RCC 7860 (cell line): ENCODE data around the gene CD46.
A peak's percentile ranks its signal among the peaks of the same experiment; 100 is the strongest.
"Not testable (repeated sequence)": the region's sequence is repeated elsewhere in the genome, so short reads cannot be mapped to it uniquely, and the experiment has no call there.

Source experiments
- DNase-seq: peaks from one replicate; pipeline ENCODE4 v3.0.0-alpha.2; 2015; ENCODE audit warnings: low spot score
- FAIRE-seq: peaks from 2 replicates; lab custom pipeline; 2012; peaks lifted over from hg19 to GRCh38; lab: Jason Lieb, UNC

Gene CD46

GRCh38 chr1:207751790-207752455, at the start of gene CD46:
TSS of gene CD46 (plus strand) at chr1:207752054. CDS start at chr1:207752213, 159 bp downstream.
- DNase-seq (peak; percentile 87), FAIRE-seq (peak; percentile 53)

GRCh38 chr1:207702317-207702716, 49.5 kb upstream of the CD46 start:
- DNase-seq (no peak), FAIRE-seq (no peak)

- no peak for FAIRE-seq
Observed at GRCh38 chr1:207703712-207704111, 48.1 kb upstream of the CD46 start.

GRCh38 chr1:207708004-207708403, 43.9 kb upstream of the CD46 start:
- DNase-seq, result peak; percentile 50
- peak; percentile 88 for FAIRE-seq

More at GRCh38 chr1:207703712-207704111, 48.1 kb upstream of the CD46 start:
- no peak for DNase-seq

GRCh38 chr1:207711285-207711684, 40.6 kb upstream of the CD46 start:
- no peak for DNase-seq
- FAIRE-seq, result no peak

GRCh38 chr1:207712701-207713100, 39.2 kb upstream of the CD46 start:
- DNase-seq, FAIRE-seq: not testable (repeated sequence)

- FAIRE-seq (no peak), DNase-seq (no peak)
Observed at GRCh38 chr1:207713529-207713928, 38.3 kb upstream of the CD46 start.

- DNase-seq, result no peak
- FAIRE-seq, result no peak
Observed at GRCh38 chr1:207719234-207719633, 32.6 kb upstream of the CD46 start.

- not testable (repeated sequence) for DNase-seq, FAIRE-seq
Observed at GRCh38 chr1:207728200-207728858, 23.5 kb upstream of the CD46 start.

GRCh38 chr1:207737503-207738157, 14.2 kb upstream of the CD46 start:
- not testable (repeated sequence) for FAIRE-seq, DNase-seq

- FAIRE-seq, DNase-seq: not testable (repeated sequence)
Observed at GRCh38 chr1:207738158-207738659, 13.6 kb upstream of the CD46 start.

GRCh38 chr1:207740207-207740606, 11.6 kb upstream of the CD46 start:
- DNase-seq (no peak), FAIRE-seq (no peak)

- no peak for DNase-seq
- no peak for FAIRE-seq
Observed at GRCh38 chr1:207742850-207743555, 8.9 kb upstream of the CD46 start.

- FAIRE-seq, result no peak
- no peak for DNase-seq
Observed at GRCh38 chr1:207744000-207744534, 7.8 kb upstream of the CD46 start.

GRCh38 chr1:207745285-207745684, 6.6 kb upstream of the CD46 start:
- no peak for FAIRE-seq
- DNase-seq, result no peak

GRCh38 chr1:207745839-207746767, 5.8 kb upstream of the CD46 start:
- FAIRE-seq, result no peak
- DNase-seq, result no peak

- no peak for DNase-seq
- FAIRE-seq, result no peak
Observed at GRCh38 chr1:207747627-207748492, 4.0 kb upstream of the CD46 start.

GRCh38 chr1:207748737-207749528, 2.9 kb upstream of the CD46 start:
- no peak for DNase-seq
- FAIRE-seq, result no peak
